ENCODE results near the gene RBP7.

- TF ChIP-seq POLR2AphosphoS5 (IDR thresholded peaks at IDR 0.05) (no peak), CTCF (IDR thresholded peaks at IDR 0.05) (no peak), POLR2A (IDR thresholded peaks at IDR 0.05) (no peak), EP300 (IDR thresholded peaks at IDR 0.05) (no peak)
These were observed 67.7 kb downstream of the RBP7 start for GRCh38 chr1:10064416-10065343.

Data from suprapubic skin (tissue), 4 donors.